Measurements from ENCODE around the gene SMCP.

SMCP gene, protein sequence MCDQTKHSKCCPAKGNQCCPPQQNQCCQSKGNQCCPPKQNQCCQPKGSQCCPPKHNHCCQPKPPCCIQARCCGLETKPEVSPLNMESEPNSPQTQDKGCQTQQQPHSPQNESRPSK

DNA sequence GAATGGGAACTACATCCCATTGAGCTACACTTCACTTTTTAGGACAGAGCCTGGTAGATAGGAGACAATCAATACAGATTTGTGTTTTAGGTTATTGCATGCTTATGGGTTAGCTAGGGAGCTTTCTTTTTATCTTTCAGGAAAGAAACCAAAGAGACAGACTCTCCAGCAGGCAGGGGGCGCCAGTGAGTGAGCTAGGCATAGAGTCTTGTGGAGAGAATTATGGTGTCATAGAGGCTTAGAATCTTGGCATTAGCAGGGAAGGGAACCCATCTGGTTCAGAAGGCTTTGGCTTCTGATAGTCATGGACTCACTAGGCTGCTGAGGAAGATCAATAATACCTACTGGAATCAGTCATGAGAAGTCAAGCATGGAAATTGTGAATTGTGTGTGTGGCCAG, at the start of gene SMCP:
Gene SMCP (plus strand): TSS at position 281 of the 400 bp plus-strand sequence. CDS start 6,101 bp downstream, outside the sequence.
- in situ Hi-C loops (cut with MboI; ENCODE audit: low pct_unique_long_range_greater_than_20kb, low sequenced_read_pairs): no loop called here
- DNase-seq: peak; percentile 8

- in situ Hi-C loops (cut with MboI; ENCODE audit: low pct_unique_long_range_greater_than_20kb, low sequenced_read_pairs): no loop called here
- no peak for DNase-seq
Measured at GRCh38 chr1:152836870-152837269, 41.3 kb upstream of the SMCP start.

- DNase-seq: no peak
- in situ Hi-C loops (cut with MboI; ENCODE audit: low pct_unique_long_range_greater_than_20kb, low sequenced_read_pairs): no loop called here
Measured at GRCh38 chr1:152842556-152842955, 35.6 kb upstream of the SMCP start, which contains the start of gene LCE6A. TSS of gene LCE6A (plus strand) at chr1:152842856. CDS start at chr1:152843521, 665 bp downstream.

GRCh38 chr1:152855661-152856060, 22.5 kb upstream of the SMCP start:
- in situ Hi-C loops (cut with MboI; ENCODE audit: low pct_unique_long_range_greater_than_20kb, low sequenced_read_pairs): no loop called here
- DNase-seq: no peak

DNA sequence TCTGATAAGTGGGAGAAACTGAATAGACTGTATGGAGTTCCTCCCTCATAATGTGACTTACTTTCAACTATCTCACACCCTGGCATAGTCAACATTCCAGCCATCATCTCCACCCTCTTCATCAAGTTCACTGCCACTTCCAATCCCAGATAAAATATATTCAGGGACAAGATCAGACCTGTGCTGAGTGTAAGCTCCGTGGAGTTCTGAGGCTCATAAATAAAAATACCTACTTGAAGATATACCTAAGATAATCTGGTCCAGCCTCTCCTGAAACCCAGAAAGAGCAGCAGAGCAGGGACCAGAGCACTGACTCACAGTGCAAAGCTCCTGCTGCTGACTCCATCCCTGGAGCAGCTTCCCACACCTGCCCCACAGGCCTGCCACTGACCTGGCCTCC, 20.1 kb upstream of the SMCP start:
- in situ Hi-C loops (cut with MboI; ENCODE audit: low pct_unique_long_range_greater_than_20kb, low sequenced_read_pairs): no loop called here
- DNase-seq: no peak

GRCh38 chr1:152859696-152860095, 18.4 kb upstream of the SMCP start, which contains the start of gene LCE7A:
TSS of gene LCE7A (plus strand) at chr1:152859996. CDS start at chr1:152860698, 702 bp downstream.
- DNase-seq: no peak
- in situ Hi-C loops (cut with MboI; ENCODE audit: low pct_unique_long_range_greater_than_20kb, low sequenced_read_pairs): no loop called here

GRCh38 chr1:152860129-152860528, 18.0 kb upstream of the SMCP start:
- in situ Hi-C loops (cut with MboI; ENCODE audit: low pct_unique_long_range_greater_than_20kb, low sequenced_read_pairs): no loop called here
- DNase-seq: no peak

- in situ Hi-C loops (cut with MboI; ENCODE audit: low pct_unique_long_range_greater_than_20kb, low sequenced_read_pairs): no loop called here
- DNase-seq: no peak
Measured at GRCh38 chr1:152861374-152861773, 16.7 kb upstream of the SMCP start.

GRCh38 chr1:152864443-152864842, 13.7 kb upstream of the SMCP start:
- no peak for DNase-seq
- in situ Hi-C loops (cut with MboI; ENCODE audit: low pct_unique_long_range_greater_than_20kb, low sequenced_read_pairs): no loop called here

DNA sequence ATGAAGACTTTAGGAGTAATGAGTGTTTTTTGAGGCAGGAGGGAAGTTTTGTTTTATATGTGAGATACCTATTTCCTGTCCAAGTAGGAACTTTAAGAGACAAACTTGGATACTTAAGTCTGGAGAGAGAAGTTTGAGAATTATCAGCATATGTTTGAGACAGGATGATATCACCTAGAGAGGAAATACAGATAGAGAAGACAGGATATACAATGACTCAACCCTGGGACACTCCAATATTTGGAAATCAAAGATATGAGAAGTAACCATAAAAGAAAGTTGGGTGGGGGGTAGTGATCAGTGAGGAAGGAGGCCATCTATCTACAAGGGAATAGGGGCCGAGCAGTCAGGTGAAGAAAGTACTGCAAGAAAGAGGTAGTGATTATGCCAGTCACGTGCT, 11.8 kb upstream of the SMCP start:
- no peak for DNase-seq
- in situ Hi-C loops (cut with MboI; ENCODE audit: low pct_unique_long_range_greater_than_20kb, low sequenced_read_pairs): no loop called here

- in situ Hi-C loops (cut with MboI; ENCODE audit: low pct_unique_long_range_greater_than_20kb, low sequenced_read_pairs): no loop called here
- DNase-seq: peak; percentile 67
Measured at GRCh38 chr1:152869808-152870419, 8.2 kb upstream of the SMCP start.

GRCh38 chr1:152870831-152871730, 7.0 kb upstream of the SMCP start:
- DNase-seq: peak; percentile 55
- in situ Hi-C loops (cut with MboI; ENCODE audit: low pct_unique_long_range_greater_than_20kb, low sequenced_read_pairs): no loop called here

DNA sequence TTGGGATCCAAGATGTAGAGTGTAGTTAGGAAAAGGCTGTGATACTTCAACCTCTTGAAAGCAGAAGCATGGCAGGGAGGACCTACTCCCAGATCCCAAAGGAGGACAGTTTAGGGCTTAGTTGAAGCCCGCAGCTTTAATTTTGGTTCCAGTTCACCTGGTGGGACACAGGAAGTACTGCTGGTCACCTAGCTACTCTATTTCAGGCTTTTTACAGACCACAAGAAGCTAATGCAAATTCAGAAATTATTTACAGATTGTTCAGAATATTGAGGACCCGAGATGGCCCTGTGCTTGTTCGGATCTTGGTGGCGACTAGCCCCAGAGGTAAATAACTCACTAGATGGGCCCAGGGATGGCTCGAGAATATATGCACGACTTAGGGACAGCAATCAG, 6.4 kb upstream of the SMCP start:
- no peak for DNase-seq
- in situ Hi-C loops (cut with MboI; ENCODE audit: low pct_unique_long_range_greater_than_20kb, low sequenced_read_pairs): no loop called here

GRCh38 chr1:152873495-152873894, 4.6 kb upstream of the SMCP start:
- DNase-seq: no peak
- in situ Hi-C loops (cut with MboI; ENCODE audit: low pct_unique_long_range_greater_than_20kb, low sequenced_read_pairs): no loop called here

GRCh38 chr1:152876827-152877226, 1.3 kb upstream of the SMCP start:
- no peak for DNase-seq
- in situ Hi-C loops (cut with MboI; ENCODE audit: low pct_unique_long_range_greater_than_20kb, low sequenced_read_pairs): no loop called here

DNA sequence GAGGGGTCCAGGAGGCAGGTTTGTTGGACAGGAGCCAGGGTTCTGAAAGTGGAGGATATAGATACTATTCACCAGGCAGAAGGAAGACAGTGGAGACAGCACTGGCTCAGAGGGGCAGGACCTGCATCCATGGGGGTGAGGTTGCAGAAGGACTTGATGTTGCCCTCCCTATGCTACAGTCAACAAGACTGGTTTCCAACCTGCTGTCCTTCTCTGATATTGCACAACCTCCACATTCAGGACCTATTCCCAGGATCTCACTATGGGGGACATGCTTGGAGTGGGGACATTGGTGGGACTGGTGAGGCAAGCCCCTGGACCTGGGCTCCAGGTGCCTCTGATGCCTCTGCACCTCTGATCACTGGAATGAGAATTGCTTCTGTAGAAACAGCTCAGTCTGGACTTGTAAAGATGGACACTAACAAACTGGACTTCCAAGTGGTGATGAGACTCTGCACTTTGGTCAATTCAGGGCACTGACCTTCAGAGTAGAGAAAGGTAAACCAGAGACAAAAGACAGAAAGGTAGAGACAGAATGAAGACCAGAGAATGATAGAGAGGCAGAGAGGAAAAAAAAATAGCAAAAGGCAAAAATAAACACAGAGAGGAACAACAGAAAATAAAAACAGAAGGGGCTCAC, 1.6 kb downstream of the SMCP start:
- DNase-seq: no peak
- in situ Hi-C loops (cut with MboI; ENCODE audit: low pct_unique_long_range_greater_than_20kb, low sequenced_read_pairs): no loop called here

DNA sequence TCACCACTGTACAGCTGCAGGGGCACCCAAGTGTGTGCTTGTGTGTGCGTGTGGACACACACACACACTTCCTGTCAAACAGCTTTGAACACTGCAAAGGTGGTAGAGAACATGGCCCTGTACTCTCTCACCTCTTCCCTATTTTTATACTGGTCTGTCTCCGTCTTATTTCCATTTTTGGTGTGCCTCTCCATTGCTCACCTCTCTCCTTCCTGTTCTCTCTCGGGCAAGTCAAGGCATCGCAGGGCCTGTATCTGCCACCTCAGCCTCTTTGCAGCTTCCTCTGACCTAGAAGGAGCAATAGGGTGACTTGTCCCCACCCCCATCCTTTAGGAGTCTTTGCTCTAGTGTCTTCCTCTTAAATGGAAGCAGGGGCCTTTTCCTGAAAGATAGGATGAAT, 2.2 kb downstream of the SMCP start:
- in situ Hi-C loops (cut with MboI; ENCODE audit: low pct_unique_long_range_greater_than_20kb, low sequenced_read_pairs): no loop called here
- DNase-seq: no peak

- in situ Hi-C loops (cut with MboI; ENCODE audit: low pct_unique_long_range_greater_than_20kb, low sequenced_read_pairs): no loop called here
Measured at GRCh38 chr1:152880907-152881306, 2.8 kb downstream of the SMCP start.

DNA sequence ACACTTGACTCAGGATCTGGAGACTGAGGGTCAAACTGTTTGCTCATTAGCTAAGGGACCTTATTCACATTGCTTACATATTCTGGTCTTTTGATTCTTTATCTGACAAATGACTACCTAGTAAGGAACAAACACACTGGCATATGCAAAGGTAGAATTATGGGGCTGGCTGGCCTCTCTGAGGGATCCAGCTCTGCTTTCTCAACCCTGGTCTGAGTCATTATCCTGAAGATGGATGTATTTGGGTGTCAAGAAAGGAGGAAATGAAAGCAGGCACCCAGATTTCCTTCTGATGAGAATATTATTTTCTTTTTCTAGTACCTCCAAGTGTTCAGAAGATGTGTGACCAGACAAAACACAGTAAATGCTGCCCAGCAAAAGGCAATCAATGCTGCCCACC, 6.0 kb downstream of the SMCP start:
- in situ Hi-C loops (cut with MboI; ENCODE audit: low pct_unique_long_range_greater_than_20kb, low sequenced_read_pairs): no loop called here
- no peak for DNase-seq

More at GRCh38 chr1:152880907-152881306, 2.8 kb downstream of the SMCP start:
- DNase-seq: no peak

- no peak for DNase-seq
- in situ Hi-C loops (cut with MboI; ENCODE audit: low pct_unique_long_range_greater_than_20kb, low sequenced_read_pairs): no loop called here
Measured at GRCh38 chr1:152884506-152884905, 6.4 kb downstream of the SMCP start.

Measured in KBM-7 (cell line).